RWPE2 (cell line): ENCODE measurements around the gene SLC39A13.

Experiments
- ATAC-seq: fragments of 200-7000 bp; cut with Tn5 transposase; 3 replicates; pipeline ENCODE4 v1.9.1; 2021; ENCODE audit warnings: low read depth
- DNase-seq: peaks from one replicate; pipeline ENCODE4 v3.0.0-alpha.2; 2020; ENCODE audit warnings: low spot score
- H3K27ac ChIP-seq: fragments of 450-650 bp; 2 replicates; pipeline ENCODE4 v1.5.1; 2017; ENCODE audit warnings: mild to moderate bottlenecking; ENCODE audit not compliant: poor library complexity, severe bottlenecking
- H3K27me3 ChIP-seq: fragments of 250-450 bp; sonication (Bioruptor Pico); 2 replicates; pipeline ENCODE4 v1.5.1; 2021; ENCODE audit warnings: mild to moderate bottlenecking, moderate library complexity; ENCODE audit not compliant: insufficient read depth, poor library complexity, severe bottlenecking
- H3K36me3 ChIP-seq: fragments of 250-450 bp; sonication (Bioruptor Pico); 2 replicates; pipeline ENCODE4 v1.5.1; 2020; ENCODE audit warnings: low read depth, mild to moderate bottlenecking, moderate library complexity
- H3K4me1 ChIP-seq: fragments of 250-450 bp; sonication (Bioruptor Pico); 2 replicates; pipeline ENCODE4 v1.5.1; 2021; ENCODE audit warnings: mild to moderate bottlenecking, moderate library complexity; ENCODE audit not compliant: insufficient read depth, poor library complexity, severe bottlenecking
- H3K4me3 ChIP-seq: fragments of 250-450 bp; sonication (Bioruptor Pico); 2 replicates; pipeline ENCODE4 v1.5.1; 2021; ENCODE audit warnings: mild to moderate bottlenecking, moderate library complexity; ENCODE audit not compliant: severe bottlenecking
- H3K9me3 ChIP-seq: fragments of 250-450 bp; sonication (Bioruptor Pico); 2 replicates; pipeline ENCODE4 v1.5.1; 2021; ENCODE audit warnings: mild to moderate bottlenecking, moderate library complexity; ENCODE audit not compliant: severe bottlenecking
- CTCF ChIP-seq: fragments of 450-650 bp; IDR thresholded peaks from one replicate; pipeline ENCODE4 v1.5.1; 2017; ENCODE audit warnings: mild to moderate bottlenecking, moderate library complexity; ENCODE audit not compliant: poor library complexity, severe bottlenecking

The SLC39A13 gene

GRCh38 chr11:47407746-47408590 is at the start of gene SLC39A13:
SLC39A13 (plus strand) TSS chr11:47408590; CDS start chr11:47410095, 1,505 bp downstream.
- Histone ChIP-seq H3K36me3 (peaks cover 24% of the 10 kb centered on the region), H3K4me1 (no peaks in the 10 kb centered on the region)
- TF ChIP-seq CTCF = peak; percentile 90

GRCh38 chr11:47358731-47359051 is 49.7 kb upstream of the SLC39A13 start:
- DNase-seq = no peak
- no peak for ATAC-seq
- Histone ChIP-seq H3K9me3 (no peaks in the 10 kb centered on the region), H3K27me3 (no peaks in the 10 kb centered on the region), H3K27ac (no peak overlapping the region), H3K4me1 (no peaks in the 10 kb centered on the region), H3K36me3 (no peaks in the 10 kb centered on the region), H3K4me3 (no peak overlapping the region)
- no peak for TF ChIP-seq CTCF

More at GRCh38 chr11:47407746-47408590, at the start of gene SLC39A13:
- peak within 1 kb of the TSS; percentile 52 for H3K4me3 ChIP-seq
- peak; percentile 95 for DNase-seq
- ATAC-seq = peak; percentile 82
- peak within 1 kb of the TSS; percentile 85 for H3K27ac ChIP-seq
- H3K27me3 ChIP-seq = no peaks in the 10 kb centered on the region
- H3K9me3 ChIP-seq = no peaks in the 10 kb centered on the region

- no peak overlapping the region for H3K4me3 ChIP-seq
- H3K4me1 ChIP-seq = no peaks in the 10 kb centered on the region
- no peaks in the 10 kb centered on the region for H3K27me3 ChIP-seq
- H3K9me3 ChIP-seq = no peaks in the 10 kb centered on the region
- no peak for ATAC-seq
- no peak for TF ChIP-seq CTCF
- no peak for DNase-seq
- H3K27ac ChIP-seq = no peak overlapping the region
- no peaks in the 10 kb centered on the region for H3K36me3 ChIP-seq
These were observed 49.2 kb upstream of the SLC39A13 start for GRCh38 chr11:47359162-47359561.

DNA sequence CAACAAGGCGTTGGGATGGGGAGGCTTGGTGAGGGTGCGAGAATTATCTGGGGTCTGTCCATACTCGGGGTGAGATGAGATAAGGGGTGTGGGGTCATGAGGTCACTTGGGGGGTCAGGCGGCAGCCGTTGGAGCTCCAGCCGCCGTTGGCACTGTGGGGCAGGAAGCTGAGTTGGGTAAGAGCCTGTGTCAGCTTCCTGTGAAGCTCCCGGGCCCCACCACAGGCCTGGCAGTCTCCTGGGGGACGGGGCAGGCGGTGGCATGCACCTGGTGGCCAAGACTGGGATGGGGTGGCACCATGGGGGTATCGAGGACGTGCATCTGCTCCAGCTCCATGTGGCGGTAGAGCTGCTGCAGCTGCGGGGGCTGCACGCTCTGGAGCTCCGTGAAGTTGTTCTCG is 48.8 kb upstream of the SLC39A13 start:
- 0 out of 3 replicates have a peak, but pooled peaks have one; percentile 23 for ATAC-seq
- Histone ChIP-seq H3K9me3 (no peaks in the 10 kb centered on the region), H3K4me1 (no peaks in the 10 kb centered on the region), H3K4me3 (no peak overlapping the region), H3K36me3 (no peaks in the 10 kb centered on the region), H3K27ac (no peak overlapping the region), H3K27me3 (no peaks in the 10 kb centered on the region)
- TF ChIP-seq CTCF = no peak
- no peak for DNase-seq

DNA sequence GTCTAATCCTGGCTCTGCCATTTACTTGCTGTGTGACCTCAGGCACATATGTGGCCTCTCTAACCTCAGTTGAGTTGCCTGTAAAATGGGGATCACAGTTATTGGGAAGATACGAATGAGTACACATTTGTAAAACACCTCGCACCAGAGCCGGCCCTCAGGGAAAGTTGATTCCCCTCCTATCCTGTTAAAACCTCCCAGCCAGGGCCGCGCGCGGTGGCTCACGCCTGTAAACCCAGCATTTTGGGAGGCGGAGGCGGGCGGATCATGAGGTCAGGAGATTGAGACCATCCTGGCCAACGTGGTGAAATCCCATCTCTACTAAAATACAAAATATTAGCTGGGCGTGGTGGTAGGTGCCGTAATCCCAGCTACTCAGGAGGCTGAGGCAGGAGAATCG is 48.0 kb upstream of the SLC39A13 start:
- Histone ChIP-seq H3K36me3 (no peaks in the 10 kb centered on the region), H3K4me1 (no peaks in the 10 kb centered on the region), H3K4me3 (no peak overlapping the region), H3K27me3 (no peaks in the 10 kb centered on the region), H3K9me3 (no peaks in the 10 kb centered on the region), H3K27ac (no peak overlapping the region)
- ATAC-seq = no peak
- DNase-seq = no peak
- no peak for TF ChIP-seq CTCF
